Right lobe of liver (tissue), 6 donors: ENCODE results near the gene KRT84. TPM values are rescaled to one million over a fixed set of nuclear protein-coding genes. Genes with fewer than 3 reads are reported as not detected.

Experiments used
- ATAC-seq, 4 donors: fragments of 200-7000 bp; cut with Tn5 transposase; one replicate each; pipeline ENCODE4 v1.9.1; 2020; ENCODE audit warnings: mild to moderate bottlenecking in 4 of 4, moderate library complexity in 4 of 4
- DNase-seq, 3 donors: peaks; one replicate each; pipeline ENCODE4 v3.0.0-alpha.2; 2020
- H3K27ac ChIP-seq, 3 donors: fragments of 200-600 bp; one replicate each; pipeline ENCODE4 v1.8.0; 2022
- H3K27me3 ChIP-seq, 2 donors: fragments of 200-600 bp; one replicate each; pipeline ENCODE4 v1.8.0; 2022
- H3K36me3 ChIP-seq, 4 donors: fragments of 200-600 bp; sonication (generic) in 1 of 4; one replicate each; pipeline versions ENCODE4 v1.5.1 to v1.8.0; 2017 to 2022; ENCODE audit warnings: control low read depth in 1 of 4
- H3K4me1 ChIP-seq, 4 donors: fragments of 200-600 bp; sonication (generic) in 1 of 4; one replicate each; pipeline versions ENCODE4 v1.5.1 to v1.8.0; 2017 to 2022; ENCODE audit warnings: control low read depth in 1 of 4
- H3K4me3 ChIP-seq, 3 donors: fragments of 200-600 bp; one replicate each; pipeline ENCODE4 v1.8.0; 2022
- H3K9me3 ChIP-seq, 4 donors: fragments of 200-600 bp; sonication (generic) in 1 of 4; one replicate each; pipeline versions ENCODE4 v1.5.1 to v1.8.0; 2017 to 2022; ENCODE audit warnings: control low read depth in 1 of 4
- POLR2A ChIP-seq: fragments of 450-650 bp; IDR thresholded peaks from one replicate; pipeline ENCODE4 v1.6.1; 2017; ENCODE audit warnings: antibody characterized with exemption, mild to moderate bottlenecking
- WGBS: methylation state at CpG from one replicate; pipeline ENCODE4 v1.1.6; 2018; ENCODE audit warnings: low coverage, low lambda C conversion rate; ENCODE audit not compliant: insufficient coverage; ENCODE audit errors: missing lambda C conversion rate; 5-methylcytosine and 5-hydroxymethylcytosine counted together
- intact Hi-C, 2 donors: fragments of 100-400 bp; cut with DNase I; formaldehyde crosslinking; loops; one replicate each; pipeline versions ENCODE4 v1.11.2 to v1.14.1; 2022
- total RNA-seq, 6 experiments: library from RNA; depleted of rRNA in 2 of 6; stranded (reverse); fragments of >200 nt in 2 of 6; fragmentation: NEBNext Ultra II Directional in 3 of 6; extraction: Animal tissue kit (Norgen Biotek cat#: 25700) in 3 of 6; gene quantifications; one replicate each; pipeline versions ENCODE4 v1.1.0 to v1.2.4, GENCODE V29; 2016 to 2023
- TF ChIP-seq, protein P1 (sequence below), 4 donors: fragments of 200-600 bp in 3 of 4; fragments of 450-650 bp in 1 of 4; IDR thresholded peaks; one replicate each; pipeline versions ENCODE4 v1.5.1 to v1.8.0; 2016 to 2022; ENCODE audit warnings: antibody characterized with exemption in 4 of 4, mild to moderate bottlenecking in 2 of 4
- donor health status: DM: no; HTN: yes; CAD: no.
- donor health status: DM: no; HTN: no; CAD: no.
- donor health status: DM: no; HTN: no; CAD: no.
- donor health status: DM: no; HTN: yes; CAD: no.
- donor health status: DM: no; HTN: yes; CAD: no.

KRT84 gene
- total RNA-seq, 6 experiments from 2014 or later: not detected

DNA sequence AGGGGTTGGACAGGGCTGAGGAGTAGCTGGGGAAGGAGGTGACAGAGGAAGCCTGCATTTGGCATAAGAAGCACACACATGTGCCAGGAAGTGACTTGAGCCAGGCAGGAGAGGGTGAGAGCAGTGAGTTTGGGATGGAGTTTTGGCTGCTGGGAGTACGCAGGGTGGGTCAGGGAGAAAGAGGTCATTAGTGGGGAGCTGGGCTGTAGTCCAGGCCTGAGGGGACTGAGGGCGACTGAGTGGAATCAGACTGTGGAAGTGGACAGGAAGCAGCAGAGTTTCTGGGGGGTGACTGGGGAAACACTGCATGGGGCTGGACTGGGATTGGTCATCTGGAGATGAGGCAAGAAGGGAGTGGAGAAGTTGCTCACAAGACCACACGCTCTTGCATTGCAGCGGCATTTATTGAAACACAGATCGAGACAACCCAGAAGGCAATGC is 25.8 kb downstream of the KRT84 start:
- Histone ChIP-seq H3K27me3 (no peaks in the 10 kb centered on the region), H3K4me3 (no peak overlapping the region), H3K27ac (no peak overlapping the region), H3K36me3 (no peaks in the 10 kb centered on the region), H3K9me3 (no peaks in the 10 kb centered on the region), H3K4me1 (peaks cover 0 to 8% (median 0%) of the 10 kb centered on the region in 4 donors)
- DNase-seq: no peak
- intact Hi-C loops: loop anchor here in 1 of 2 donors (10.0 kb wide), 1 partner anchor 515 kb away; no protein-coding TSS in a partner anchor
- 47% methylated on average over 2 of the region's 5 CpGs for WGBS
- TF ChIP-seq, protein P1, sequence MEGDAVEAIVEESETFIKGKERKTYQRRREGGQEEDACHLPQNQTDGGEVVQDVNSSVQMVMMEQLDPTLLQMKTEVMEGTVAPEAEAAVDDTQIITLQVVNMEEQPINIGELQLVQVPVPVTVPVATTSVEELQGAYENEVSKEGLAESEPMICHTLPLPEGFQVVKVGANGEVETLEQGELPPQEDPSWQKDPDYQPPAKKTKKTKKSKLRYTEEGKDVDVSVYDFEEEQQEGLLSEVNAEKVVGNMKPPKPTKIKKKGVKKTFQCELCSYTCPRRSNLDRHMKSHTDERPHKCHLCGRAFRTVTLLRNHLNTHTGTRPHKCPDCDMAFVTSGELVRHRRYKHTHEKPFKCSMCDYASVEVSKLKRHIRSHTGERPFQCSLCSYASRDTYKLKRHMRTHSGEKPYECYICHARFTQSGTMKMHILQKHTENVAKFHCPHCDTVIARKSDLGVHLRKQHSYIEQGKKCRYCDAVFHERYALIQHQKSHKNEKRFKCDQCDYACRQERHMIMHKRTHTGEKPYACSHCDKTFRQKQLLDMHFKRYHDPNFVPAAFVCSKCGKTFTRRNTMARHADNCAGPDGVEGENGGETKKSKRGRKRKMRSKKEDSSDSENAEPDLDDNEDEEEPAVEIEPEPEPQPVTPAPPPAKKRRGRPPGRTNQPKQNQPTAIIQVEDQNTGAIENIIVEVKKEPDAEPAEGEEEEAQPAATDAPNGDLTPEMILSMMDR (IDR thresholded peaks at IDR 0.05): no peak
- no peak for TF ChIP-seq POLR2A
- ATAC-seq: peak in 1 of 4 donors; percentile 8

DNA sequence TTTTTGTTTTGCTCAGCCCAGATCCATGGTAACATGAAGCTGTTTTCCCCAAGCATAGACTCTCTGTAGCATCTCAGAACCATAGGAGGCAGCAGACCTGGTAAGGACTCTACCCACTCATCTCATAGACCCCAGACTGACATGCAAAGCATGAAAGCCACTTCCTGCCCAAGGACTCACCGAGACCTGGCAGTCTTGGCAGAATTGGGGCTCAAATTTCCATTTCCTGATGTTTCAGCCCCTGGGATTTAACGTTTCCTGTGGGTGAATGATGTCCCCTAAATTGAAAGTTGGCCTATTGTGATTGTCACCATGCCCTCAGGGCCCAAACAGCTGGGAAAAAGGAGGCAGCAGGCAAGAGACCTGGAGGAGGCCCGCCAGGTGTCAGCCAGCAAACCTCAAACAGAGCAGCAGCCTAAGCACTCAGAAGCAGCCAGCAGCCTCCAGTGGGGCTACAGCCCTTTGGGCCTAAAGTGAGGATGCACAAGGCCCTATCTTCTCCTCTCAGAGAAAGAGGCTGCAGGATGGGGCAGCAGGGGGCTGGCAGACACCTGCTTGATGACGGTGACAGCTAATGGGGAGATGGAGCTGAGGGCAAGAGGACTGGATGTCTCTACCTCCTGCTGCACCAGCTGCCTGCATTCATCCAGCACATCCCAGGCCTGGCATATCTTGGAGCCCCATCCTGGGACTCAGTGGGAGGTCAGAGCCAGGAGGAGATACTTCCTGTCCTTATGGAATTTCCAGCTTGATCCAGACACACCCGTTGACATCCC is 26.7 kb downstream of the KRT84 start:
- no peak overlapping the region for H3K27ac ChIP-seq
- ATAC-seq: no peak
- H3K4me3 ChIP-seq: no peak overlapping the region
- H3K4me1 ChIP-seq: peaks cover 0 to 8% (median 0%) of the 10 kb centered on the region in 4 donors
- no peaks in the 10 kb centered on the region for H3K36me3 ChIP-seq
- intact Hi-C loops: no loop called here
- no peaks in the 10 kb centered on the region for H3K27me3 ChIP-seq
- TF ChIP-seq POLR2A: no peak
- TF ChIP-seq, protein P1 (IDR thresholded peaks at IDR 0.05): no peak
- peak in 1 of 3 donors; percentile 13 for DNase-seq
- H3K9me3 ChIP-seq: no peaks in the 10 kb centered on the region
- 46% methylated on average over 4 of the region's 5 CpGs for WGBS

DNA sequence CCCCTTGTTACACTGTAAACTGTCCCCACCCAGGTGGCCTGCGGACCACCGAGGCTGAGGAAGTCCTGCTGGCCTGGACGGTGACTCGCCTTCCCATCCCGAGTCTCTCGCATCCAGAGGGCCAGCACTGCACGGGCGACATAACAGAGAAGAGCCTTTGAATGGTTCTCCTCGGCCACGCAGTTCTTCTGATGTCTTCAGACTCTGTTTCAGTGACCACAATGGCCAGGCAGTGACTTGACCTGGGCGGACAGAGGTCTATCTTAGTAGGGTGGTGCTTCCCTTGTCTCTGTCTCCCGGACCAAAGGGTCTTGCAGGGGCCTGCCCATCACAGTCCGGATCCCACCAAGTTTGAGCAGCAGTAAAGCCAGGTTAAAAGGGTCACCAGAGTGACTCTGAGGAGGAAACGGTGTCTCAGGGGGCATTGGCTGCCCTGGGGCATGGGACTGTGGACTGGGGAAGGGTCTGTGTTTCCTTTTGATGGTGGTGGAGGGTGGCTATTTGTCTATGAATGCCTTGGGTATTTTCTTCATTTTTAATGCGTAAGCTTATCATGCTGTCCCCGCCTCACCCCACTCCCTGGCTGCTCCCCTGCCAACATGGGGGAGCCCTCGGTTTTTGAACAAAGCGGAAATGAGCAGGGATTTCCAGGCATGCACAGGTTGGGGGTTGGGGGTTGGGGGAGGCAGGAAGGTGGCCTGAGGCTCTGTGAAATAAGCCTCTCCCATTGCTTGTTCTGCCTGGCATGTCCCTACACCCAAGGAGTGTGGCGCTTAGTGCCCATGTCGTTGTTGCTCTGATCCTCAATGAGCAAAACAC is 28.5 kb downstream of the KRT84 start:
- peak in 2 of 3 donors; percentile 1 to 21 for DNase-seq
- ATAC-seq: no peak
- intact Hi-C loops: no loop called here

DNA sequence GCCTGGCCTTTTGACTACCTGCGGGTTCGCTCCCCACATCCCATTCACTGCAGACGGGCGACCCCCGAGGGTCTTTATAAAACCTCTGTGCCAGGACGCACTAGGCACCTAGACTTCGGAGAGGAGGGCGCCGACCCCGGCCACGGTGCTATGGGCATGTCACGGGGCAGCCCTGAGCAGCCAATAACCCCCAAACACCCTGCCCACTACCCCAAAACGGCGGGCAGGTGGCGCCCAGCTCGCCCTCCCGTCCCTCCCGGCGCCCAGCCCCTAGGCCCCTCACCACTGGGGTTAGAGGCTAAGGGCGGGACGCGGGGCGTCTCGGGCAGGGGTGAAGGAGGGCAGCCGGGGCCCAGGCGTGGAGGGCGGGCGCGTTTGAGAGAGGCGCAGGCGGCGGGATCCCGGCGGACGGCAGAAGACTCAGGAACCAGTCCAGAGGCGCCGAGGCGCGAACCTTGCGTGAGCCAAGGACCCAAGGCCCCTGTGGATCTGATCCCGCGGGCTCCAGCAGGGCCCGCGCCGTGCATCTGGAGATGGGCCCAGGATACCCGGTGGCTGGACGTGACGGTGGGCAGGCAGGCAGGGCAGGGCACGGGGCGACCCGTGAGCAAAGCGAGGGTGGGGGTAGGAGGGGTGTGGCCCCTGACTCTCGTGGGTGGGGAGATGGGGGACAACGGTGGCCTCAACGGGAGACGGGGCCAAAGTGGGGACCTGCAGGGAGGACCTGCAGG is 29.3 kb downstream of the KRT84 start:
- peaks cover 0 to 9% (median 0%) of the 10 kb centered on the region in 4 donors for H3K4me1 ChIP-seq
- TF ChIP-seq, protein P1 (IDR thresholded peaks at IDR 0.05): no peak
- H3K9me3 ChIP-seq: no peaks in the 10 kb centered on the region
- no peaks in the 10 kb centered on the region for H3K27me3 ChIP-seq
- ATAC-seq (no peak), DNase-seq (peak in 2 of 3 donors; percentile 13 to 38)
- no peaks in the 10 kb centered on the region for H3K36me3 ChIP-seq
- H3K4me3 ChIP-seq: no peak overlapping the region
- no peak overlapping the region for H3K27ac ChIP-seq
- 93% methylated on average over 13 of the region's 56 CpGs for WGBS
- intact Hi-C loops: no loop called here

More for the DNA sequence above, 28.5 kb downstream of the KRT84 start:
- no peak for TF ChIP-seq POLR2A
- TF ChIP-seq, protein P1 (IDR thresholded peaks at IDR 0.05): no peak
- peaks cover 0 to 3% (median 0%) of the 10 kb centered on the region in 4 donors for H3K4me1 ChIP-seq
- 80% methylated on average over 5 of the region's 20 CpGs for WGBS
- no peaks in the 10 kb centered on the region for H3K36me3 ChIP-seq
- no peak overlapping the region for H3K27ac ChIP-seq
- no peaks in the 10 kb centered on the region for H3K27me3 ChIP-seq
- no peaks in the 10 kb centered on the region for H3K9me3 ChIP-seq
- no peak overlapping the region for H3K4me3 ChIP-seq
